ENCODE results near the gene TRAF7.
"Not testable (repeated sequence)": the region's sequence is repeated elsewhere in the genome, so short reads cannot be mapped to it uniquely, and the experiment has no call there.

The TRAF7 gene

GRCh38 chr16:2121853-2122252 is 33.7 kb upstream of the TRAF7 start:
- in situ Hi-C loops (cut with HindIII; ENCODE audit: low sequenced_read_pairs) = no loop called here

DNA sequence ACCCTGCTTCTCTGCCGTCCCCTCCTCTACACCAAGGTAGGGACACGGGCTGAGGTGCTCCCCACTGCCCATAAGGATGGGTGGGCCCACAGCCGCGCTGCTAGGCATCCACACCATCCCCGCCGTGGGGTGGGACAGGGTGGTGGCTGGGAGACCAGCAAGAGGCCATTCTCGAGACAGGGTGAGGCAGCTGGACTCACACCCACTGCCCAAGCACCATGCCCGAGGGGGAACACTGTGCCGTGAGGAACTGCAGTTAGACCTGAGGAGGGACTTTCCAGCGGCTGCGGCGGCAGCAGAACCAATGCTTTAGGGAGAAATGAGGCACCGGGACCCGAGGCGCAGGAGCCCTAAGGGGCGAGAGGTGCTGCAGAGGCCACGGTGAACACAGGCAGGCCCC is 33.2 kb upstream of the TRAF7 start:
- in situ Hi-C loops (cut with HindIII; ENCODE audit: low sequenced_read_pairs) = no loop called here

GRCh38 chr16:2122934-2123683 is 32.5 kb upstream of the TRAF7 start:
- in situ Hi-C loops (cut with HindIII; ENCODE audit: low sequenced_read_pairs) = not testable (repeated sequence)

GRCh38 chr16:2123706-2124376 is 31.7 kb upstream of the TRAF7 start:
- in situ Hi-C loops (cut with HindIII; ENCODE audit: low sequenced_read_pairs) = not testable (repeated sequence)

DNA sequence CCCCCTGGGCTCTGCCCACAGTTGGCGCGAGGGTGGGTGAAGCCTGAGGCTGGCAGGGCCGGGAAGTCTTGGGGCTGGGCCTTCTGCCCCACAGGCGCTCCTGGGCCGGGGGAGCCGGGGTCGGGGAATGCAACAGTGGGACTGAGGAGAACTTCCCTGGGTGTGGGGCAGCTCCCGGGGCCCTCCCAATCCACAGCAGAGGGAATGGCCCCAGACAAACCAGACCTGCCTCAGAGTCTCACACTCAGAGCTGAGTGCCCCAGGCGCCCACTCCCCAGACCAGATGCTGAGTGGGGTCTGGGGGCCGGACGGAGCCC is 31.2 kb upstream of the TRAF7 start:
- in situ Hi-C loops (cut with HindIII; ENCODE audit: low sequenced_read_pairs) = not testable (repeated sequence)

DNA sequence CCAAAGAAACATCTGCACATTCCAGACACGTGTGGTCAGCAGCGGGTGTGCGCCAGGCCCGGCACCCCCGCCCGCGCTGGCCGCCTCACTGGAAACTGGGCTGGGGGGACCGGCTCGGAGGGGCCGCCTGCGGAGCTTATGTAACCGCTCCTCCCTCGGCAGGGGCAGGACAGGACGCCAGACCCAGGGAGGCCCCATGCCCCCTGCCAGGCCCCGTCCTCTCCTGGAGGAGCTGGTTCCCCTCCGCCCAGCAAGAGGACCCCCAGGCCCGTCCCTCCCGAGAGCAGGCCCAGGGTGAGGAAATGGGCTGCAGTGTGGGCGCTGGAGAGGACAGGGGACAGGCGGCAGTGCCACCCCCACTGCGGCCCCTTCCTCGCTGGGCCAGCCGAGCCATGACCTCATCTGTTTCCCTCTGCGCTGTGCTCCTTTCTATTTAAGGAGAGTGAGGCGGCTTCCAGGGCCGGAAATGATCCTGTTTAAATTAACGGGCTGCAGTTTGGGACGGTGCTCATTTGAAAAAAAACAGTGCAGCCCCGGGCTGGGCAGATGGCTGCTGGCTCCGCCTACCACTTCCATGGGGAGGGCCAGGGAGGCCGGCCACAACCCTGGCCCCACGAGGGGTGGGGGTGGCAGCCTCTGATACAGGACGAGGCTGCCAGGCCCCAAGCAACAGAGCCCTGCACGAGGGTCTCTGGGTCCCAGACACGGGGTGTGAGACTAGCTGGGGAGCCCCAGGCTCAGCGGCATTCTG is 30.7 kb upstream of the TRAF7 start:
- in situ Hi-C loops (cut with HindIII; ENCODE audit: low sequenced_read_pairs) = not testable (repeated sequence)

- in situ Hi-C loops (cut with HindIII; ENCODE audit: low sequenced_read_pairs) = not testable (repeated sequence)
Measured at GRCh38 chr16:2125609-2126008, 30.0 kb upstream of the TRAF7 start.

DNA sequence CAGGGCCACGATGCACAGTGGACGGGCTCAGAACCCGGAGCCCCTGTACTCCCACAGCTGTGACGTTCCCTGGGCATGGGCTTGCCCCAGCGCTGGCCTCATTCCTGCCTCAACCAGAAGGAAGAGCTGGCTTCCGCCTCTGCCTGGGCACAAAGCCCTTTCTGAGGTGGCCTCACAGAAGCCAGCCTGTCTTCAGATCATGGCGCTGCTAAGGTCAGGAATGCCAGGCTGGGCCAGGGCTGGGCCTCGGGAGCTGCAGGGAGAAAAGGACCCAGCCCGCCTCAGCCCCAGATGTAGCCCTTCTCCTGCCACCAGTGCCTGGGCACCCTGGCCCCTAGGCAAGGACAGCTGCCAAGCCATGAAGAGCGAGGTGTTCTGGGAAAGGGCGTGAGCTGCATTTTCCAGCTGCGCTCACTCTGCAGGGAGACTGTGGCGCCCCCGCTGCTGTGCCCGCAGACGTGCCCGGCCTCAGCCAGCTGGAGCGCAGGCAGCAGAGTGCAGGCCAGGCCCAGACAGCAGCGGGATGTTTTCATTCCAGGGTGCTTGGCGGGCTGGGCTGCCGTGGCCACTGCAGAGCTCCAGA is 29.3 kb upstream of the TRAF7 start:
- in situ Hi-C loops (cut with HindIII; ENCODE audit: low sequenced_read_pairs) = not testable (repeated sequence)

DNA sequence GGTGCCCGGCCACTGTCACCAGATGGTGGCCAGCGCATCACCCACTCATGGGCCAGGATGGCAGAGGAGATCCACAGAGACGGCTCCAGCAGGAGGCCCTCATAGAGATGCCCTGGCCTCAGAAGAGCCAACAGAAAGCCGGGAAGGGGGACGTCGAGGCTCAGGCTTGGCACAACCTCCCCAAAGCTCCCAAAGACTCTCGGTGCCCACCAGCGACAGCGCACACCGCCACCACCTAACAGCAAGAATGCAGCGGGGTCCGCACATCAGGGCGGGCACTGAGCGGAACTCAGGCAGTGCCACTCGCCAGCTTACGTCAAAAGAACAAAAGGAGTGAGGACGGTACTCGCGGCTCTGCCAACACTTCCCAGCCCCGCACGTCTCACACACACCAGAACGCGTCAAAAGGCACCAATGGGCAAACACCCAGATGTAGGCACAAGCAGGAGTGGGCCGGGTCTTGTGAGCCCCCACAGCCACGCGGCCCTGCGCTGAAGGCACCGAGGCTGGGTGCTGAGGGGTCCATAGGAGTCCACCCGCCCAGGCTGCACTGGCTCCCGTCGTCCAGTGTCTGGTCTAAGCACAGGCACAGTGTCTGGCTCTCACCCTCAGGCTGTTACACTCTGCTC is 28.5 kb upstream of the TRAF7 start:
- in situ Hi-C loops (cut with HindIII; ENCODE audit: low sequenced_read_pairs) = not testable (repeated sequence)

DNA sequence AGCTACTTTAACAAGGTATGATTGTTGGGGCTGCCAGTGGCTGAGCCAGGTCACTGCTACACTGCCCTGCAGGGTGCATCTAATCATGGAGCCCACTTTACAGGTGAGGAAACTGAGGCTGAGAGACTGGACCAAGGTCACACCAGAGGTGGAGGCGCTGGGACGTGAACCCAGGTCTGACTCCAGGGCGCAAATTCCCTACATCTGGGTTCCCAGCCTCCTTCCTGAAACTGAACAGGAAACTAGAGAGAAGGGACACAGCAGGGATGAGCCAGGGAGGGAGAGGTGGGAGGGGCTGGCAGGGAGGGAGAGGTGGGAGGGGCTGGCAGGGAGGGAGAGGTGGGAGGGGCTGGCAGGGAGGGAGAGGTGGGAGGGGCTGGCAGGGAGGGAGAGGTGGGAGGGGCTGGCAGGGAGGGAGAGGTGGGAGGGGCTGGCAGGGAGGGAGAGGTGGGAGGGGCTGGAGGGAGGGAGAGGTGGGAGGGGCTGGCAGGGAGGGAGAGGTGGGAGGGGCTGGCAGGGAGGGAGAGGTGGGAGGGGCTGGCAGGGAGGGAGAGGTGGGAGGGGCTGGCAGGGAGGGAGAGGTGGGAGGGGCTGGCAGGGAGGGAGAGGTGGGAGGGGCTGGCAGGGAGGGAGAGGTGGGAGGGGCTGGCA is 27.8 kb upstream of the TRAF7 start:
- in situ Hi-C loops (cut with HindIII; ENCODE audit: low sequenced_read_pairs) = not testable (repeated sequence)

DNA sequence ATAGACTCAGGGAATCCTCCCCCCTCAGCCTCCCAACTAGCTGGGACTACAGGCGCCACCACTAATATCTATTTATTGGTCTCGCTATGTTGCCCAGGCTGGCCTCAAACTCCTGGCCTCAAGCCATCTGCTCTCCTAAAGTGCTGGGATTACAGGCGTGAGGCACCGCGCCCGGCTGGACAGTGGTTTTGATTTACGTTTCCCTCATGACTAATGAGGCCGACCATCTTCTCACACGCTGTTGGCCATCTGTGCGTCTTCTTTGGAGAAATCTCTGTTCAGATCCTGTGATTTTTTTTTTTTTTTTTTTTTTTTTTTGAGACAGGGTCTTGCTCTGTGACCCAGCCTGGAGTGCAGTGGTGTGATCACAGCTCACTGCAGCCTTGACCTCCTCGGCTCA is 26.3 kb upstream of the TRAF7 start:
- in situ Hi-C loops (cut with HindIII; ENCODE audit: low sequenced_read_pairs) = not testable (repeated sequence)

DNA sequence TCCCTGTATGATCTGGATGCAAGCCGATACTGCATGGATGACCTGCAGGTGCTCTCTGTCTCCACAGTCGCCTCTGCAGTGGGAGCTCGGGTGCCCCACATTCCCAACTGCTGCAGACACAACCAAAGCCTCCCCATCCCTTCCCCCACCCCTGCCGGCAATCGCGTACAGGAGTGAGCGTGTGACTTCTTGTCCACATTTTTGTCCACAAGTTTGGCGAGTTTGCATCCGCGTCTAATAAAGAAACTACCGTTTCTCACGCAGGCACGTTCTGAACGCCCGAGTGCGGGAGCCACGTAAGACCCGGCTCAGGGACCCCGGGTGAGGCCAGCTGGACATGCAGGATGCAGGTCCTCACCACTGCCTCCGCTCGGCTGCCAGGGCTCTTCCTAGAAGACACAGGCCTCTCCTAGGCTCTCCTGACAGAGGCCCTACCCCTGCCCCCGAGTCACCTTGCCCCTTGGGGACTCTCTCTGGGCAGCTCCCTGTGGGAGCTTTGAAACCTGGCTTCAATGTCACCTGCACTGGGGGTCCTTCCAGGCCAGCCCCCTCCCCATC is 25.6 kb upstream of the TRAF7 start:
- in situ Hi-C loops (cut with HindIII; ENCODE audit: low sequenced_read_pairs) = not testable (repeated sequence)

DNA sequence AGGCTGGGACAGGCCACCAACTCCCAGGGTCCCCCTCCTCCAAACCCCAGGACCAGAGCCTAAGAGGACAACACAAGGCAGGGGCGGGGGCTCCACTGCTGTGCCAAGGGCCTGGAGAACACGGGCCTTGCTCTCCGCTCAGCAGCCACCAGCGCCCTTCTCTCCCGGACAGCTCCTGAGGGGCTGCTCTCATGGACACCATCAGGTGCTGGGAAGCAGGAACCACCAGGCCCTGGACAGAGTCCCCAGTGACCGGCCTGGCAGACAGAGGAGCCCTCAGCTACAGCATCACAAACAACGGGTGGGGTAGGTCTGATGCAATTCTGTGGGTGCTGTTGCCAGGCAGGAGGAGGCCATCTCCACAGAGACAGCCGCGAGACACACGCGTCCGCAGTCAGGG is 21.8 kb upstream of the TRAF7 start:
- in situ Hi-C loops (cut with HindIII; ENCODE audit: low sequenced_read_pairs) = not testable (repeated sequence)

- in situ Hi-C loops (cut with HindIII; ENCODE audit: low sequenced_read_pairs) = not testable (repeated sequence)
Measured at GRCh38 chr16:2135071-2135470, 20.5 kb upstream of the TRAF7 start.

DNA sequence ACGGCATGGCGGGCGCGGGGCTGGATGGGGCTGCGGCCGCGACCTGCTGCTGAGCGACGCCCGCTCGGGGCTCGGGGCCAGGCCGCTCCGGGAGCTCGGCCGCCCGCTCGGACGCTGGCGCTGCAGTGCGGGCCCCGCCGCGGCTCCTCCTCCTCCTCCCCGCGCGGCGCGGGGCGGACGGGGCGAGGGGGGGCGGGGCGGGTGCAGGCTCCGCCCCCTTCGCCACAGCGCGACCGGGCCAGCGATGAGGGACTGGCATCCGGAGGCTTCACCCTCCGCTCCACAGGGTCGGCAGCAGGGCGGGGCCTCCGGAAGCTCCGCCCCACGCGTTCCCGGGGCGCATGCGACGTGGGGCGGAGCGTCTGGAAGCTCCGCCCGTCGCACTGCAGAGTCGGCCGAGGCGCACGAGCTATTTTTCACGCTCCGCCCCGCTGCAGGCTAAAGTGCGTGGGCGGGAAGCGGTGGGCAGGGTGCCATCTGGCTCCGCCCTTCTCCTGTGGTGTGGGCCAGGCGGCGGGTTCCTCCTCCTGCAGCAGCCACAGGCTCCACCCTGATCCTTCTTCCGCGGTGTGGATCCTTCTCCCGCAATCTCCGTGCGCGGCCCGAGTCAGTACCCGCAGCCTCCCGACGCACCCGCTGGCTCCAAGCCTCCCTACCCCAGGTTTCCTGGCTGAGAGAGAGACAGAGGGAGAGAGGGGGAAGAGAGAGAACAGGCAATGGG is 19.7 kb upstream of the TRAF7 start, which contains the start of gene PKD1:
Gene PKD1 (minus strand): TSS at position 129 of the 721 bp plus-strand sequence. CDS start 209 bp downstream, outside the sequence.
- in situ Hi-C loops (cut with HindIII; ENCODE audit: low sequenced_read_pairs) = not testable (repeated sequence)

DNA sequence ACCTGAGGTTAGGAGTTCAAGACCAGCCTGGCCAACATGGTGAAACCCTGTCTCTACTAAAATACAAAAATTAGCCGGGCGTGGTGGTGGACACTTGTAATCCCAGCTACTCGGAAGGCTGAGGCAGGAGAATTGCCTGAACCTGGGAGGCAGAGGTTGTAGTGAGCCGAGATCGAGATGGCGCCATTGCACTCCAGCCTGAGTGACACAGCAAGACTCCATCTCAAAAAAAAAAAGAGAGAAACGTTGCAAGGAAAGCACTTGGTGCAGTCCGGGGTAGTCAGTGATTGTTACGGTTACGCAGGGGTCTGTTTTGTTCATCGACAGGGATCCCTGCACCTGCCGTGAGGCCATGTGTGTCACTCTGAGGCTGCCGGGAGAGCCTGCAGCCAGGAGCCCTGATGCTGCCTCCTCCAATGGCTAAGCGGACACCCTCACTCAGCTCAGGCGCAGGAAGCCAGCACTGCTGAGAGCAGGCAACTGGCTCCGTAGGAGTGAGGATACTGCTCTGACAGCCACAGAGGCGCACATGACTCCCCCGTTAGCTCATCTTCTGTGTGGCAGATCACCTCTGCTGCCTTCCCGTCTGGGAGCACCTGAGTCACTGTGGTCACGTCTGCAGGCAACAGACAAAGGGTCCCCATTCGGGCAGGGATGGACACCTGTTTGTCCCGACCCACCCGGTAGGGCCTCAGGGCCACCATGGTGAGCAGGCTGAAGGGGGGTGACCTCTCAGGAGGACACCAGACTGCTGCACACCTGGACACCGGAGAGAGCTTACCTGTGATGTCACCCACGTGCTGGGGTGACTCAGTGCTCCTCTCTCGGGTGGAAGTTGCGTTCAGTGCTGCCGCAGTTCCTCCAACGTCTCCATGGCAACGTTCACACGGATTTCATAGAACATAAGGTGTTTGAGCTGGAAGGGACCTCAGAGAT is 12.4 kb upstream of the TRAF7 start:
- in situ Hi-C loops (cut with HindIII; ENCODE audit: low sequenced_read_pairs) = no loop called here

GRCh38 chr16:2143878-2144485 is 11.6 kb upstream of the TRAF7 start:
- in situ Hi-C loops (cut with HindIII; ENCODE audit: low sequenced_read_pairs) = no loop called here

DNA sequence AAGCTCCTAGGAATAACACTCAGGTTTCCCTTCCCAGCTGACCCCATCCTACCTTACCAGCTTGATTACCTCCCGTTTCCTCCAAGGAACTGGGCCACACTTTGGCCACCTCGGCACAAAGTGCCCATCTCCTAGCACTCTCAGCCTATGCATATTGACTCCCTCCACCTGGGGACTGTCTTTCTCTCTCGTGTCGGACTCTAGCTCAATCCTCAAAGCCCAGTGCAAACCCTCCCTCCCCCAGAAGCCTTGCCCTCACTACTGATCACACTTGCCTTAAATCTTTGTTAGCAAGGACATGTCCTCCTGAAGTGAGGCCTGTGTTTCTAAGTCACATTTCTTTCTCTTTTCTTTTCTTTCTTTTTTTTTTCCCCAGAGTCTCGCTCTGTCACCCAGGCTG is 9.7 kb upstream of the TRAF7 start:
- in situ Hi-C loops (cut with HindIII; ENCODE audit: low sequenced_read_pairs) = no loop called here
